ENCODE data around the gene TMEM125. TPM values are rescaled to one million over a fixed set of nuclear protein-coding genes. Genes with fewer than 3 reads are reported as not detected.

TMEM125 gene
- total RNA-seq, 1 donor from 2014 or later, result 188 TPM

DNA sequence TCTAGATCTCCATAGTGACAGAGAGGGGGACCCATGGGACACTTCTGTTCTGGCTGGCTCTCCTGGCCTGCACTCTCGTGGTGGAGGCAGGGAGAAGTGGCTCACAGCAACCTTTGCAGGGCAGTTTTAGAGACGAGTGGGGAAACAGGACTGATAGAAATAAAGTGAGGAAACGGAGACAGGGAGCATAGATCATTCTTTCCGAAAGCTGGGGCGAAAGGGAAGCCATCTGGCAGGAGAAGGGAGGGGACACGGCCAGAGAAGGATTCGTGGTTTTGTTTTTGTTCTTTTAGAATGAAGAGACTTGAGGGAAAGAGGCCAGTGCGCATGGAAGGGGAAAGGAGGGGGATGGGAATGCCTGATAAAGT, 34.5 kb downstream of the TMEM125 start:
- Histone ChIP-seq H3K4me1 (peaks cover 29% of the 10 kb centered on the region), H3K4me3 (peak overlapping the region; percentile 33), H3K9me3 (no peaks in the 10 kb centered on the region), H3K36me3 (no peaks in the 10 kb centered on the region), H3K27me3 (no peaks in the 10 kb centered on the region), H3K27ac (peak overlapping the region; percentile 17)
- no peak for ATAC-seq
- no peak for DNase-seq
- no peak for TF ChIP-seq CTCF (IDR thresholded peaks at IDR 0.05)
- intact Hi-C loops (cut with DNase I), result no loop called here

DNA sequence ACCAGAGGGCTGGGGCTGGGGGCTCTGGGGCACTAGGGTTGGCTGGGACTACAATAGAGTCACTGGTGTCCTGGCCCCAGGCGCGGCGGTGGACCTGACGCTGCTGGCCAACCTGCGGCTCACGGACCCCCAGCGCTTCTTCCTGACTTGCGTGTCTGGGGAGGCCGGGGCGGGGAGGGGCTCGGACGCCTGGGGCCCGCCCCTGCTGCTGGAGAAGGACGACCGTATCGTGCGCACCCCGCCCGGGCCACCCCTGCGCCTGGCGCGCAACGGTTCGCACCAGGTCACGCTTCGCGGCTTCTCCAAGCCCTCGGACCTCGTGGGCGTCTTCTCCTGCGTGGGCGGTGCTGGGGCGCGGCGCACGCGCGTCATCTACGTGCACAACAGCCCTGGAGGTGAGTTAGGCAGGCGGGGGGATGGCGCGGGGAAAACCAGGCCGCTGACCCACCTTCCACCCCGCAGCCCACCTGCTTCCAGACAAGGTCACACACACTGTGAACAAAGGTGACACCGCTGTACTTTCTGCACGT, 35.1 kb downstream of the TMEM125 start:
- peak; percentile 59 for DNase-seq
- H3K4me3 ChIP-seq, result peak overlapping the region; percentile 33

DNA sequence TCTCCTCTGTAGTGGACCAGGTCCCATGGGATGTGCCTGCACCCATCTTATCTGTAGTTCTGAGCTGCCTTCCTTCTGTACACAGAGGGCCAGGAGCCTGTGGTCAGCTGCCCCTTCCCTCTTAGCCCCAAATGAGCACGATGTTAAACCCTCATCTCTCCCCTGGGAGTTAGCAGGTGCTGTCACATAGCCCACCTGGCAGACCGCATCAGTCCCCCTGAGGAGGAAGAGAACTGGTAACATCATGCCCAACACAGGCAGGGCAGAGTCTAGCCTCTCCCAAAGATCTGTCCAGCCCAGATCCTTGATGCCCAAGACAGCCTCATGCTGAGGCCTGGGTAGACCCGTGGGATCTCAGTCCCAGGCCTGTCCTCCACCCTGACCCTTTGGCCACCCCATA, 35.7 kb downstream of the TMEM125 start:
- peaks cover 24% of the 10 kb centered on the region for H3K4me1 ChIP-seq
- ATAC-seq (peak; percentile 1), DNase-seq (peak; percentile 29)
- H3K27me3 ChIP-seq, result no peaks in the 10 kb centered on the region
- H3K9me3 ChIP-seq, result no peaks in the 10 kb centered on the region
- intact Hi-C loops (cut with DNase I), result no loop called here
- no peak for TF ChIP-seq CTCF (IDR thresholded peaks at IDR 0.05)
- H3K27ac ChIP-seq, result peak overlapping the region; percentile 42
- no peak overlapping the region for H3K4me3 ChIP-seq
- no peaks in the 10 kb centered on the region for H3K36me3 ChIP-seq

More for the DNA sequence above, 35.1 kb downstream of the TMEM125 start:
- Histone ChIP-seq H3K9me3 (no peaks in the 10 kb centered on the region), H3K27me3 (no peaks in the 10 kb centered on the region), H3K4me1 (peaks cover 26% of the 10 kb centered on the region), H3K27ac (peak overlapping the region; percentile 17), H3K36me3 (no peaks in the 10 kb centered on the region)
- ATAC-seq, result no peak
- no peak for TF ChIP-seq CTCF (IDR thresholded peaks at IDR 0.05)
- intact Hi-C loops (cut with DNase I), result no loop called here

GRCh38 chr1:43305926-43306687, 36.3 kb downstream of the TMEM125 start:
- ATAC-seq (peak; percentile 31), DNase-seq (peak; percentile 57)
- Histone ChIP-seq H3K27ac (peak overlapping the region; percentile 42), H3K4me1 (peaks cover 24% of the 10 kb centered on the region), H3K9me3 (no peaks in the 10 kb centered on the region), H3K36me3 (no peaks in the 10 kb centered on the region), H3K27me3 (no peaks in the 10 kb centered on the region), H3K4me3 (no peak overlapping the region)
- no peak for TF ChIP-seq CTCF (IDR thresholded peaks at IDR 0.05)
- intact Hi-C loops (cut with DNase I), result no loop called here

DNA sequence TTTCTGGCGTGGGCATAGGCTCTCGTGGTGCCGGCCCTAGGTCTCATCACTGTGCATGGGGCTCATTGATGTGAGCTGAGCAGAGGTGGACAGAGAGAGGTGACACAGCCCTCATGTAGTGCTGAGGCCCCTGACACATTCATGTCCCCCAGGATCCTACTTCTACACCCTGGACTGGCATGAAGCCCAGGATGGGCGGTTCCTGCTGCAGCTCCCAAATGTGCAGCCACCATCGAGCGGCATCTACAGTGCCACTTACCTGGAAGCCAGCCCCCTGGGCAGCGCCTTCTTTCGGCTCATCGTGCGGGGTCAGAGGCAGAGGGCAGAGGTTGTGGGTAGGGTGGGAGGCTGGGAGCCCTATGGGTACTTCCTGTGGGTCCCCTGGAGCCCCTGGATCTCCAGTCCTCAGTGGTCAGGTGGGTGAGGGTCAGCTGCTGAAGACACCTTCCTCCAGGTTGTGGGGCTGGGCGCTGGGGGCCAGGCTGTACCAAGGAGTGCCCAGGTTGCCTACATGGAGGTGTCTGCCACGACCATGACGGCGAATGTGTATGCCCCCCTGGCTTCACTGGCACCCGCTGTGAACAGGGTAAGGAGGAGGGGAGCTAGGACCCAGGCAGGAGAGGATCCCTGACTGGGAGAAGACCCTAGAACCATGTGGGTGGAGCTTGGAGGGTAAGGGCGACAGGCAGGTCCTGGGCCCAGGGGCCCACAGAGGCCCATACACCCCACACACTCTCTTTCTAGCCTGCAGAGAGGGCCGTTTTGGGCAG, 37.1 kb downstream of the TMEM125 start:
- H3K9me3 ChIP-seq, result no peaks in the 10 kb centered on the region
- TF ChIP-seq CTCF (IDR thresholded peaks at IDR 0.05), result no peak
- DNase-seq, result peak; percentile 65
- intact Hi-C loops (cut with DNase I), result no loop called here
- no peaks in the 10 kb centered on the region for H3K36me3 ChIP-seq
- no peaks in the 10 kb centered on the region for H3K27me3 ChIP-seq
- no peak for ATAC-seq
- H3K4me3 ChIP-seq, result no peak overlapping the region
- H3K27ac ChIP-seq, result no peak overlapping the region
- peaks cover 24% of the 10 kb centered on the region for H3K4me1 ChIP-seq

All from upper lobe of right lung (tissue), 1 donor.